Cardiac muscle cell (in vitro differentiated cells and primary cell): ENCODE data around the gene CADPS2. TPM values are rescaled to one million over a fixed set of nuclear protein-coding genes. Genes with fewer than 3 reads are reported as not detected.

Experiments used
- DNase-seq, 2 donors: peaks; one replicate each; pipeline versions ENCODE4 v3.0.0 to v3.0.0-alpha.2; 2010 to 2017; ENCODE audit warnings: low read depth in 1 of 2, low spot score in 1 of 2
- H3K27ac ChIP-seq: fragments of 200-600 bp; sonication (generic); 2 replicates; pipeline ENCODE4 v1.5.1; 2016
- H3K27me3 ChIP-seq: fragments of 200-600 bp; sonication (generic); 2 replicates; pipeline ENCODE4 v1.6.0; 2016; ENCODE audit warnings: control low read depth
- H3K36me3 ChIP-seq: fragments of 200-600 bp; sonication (generic); 2 replicates; pipeline ENCODE4 v1.5.1; 2016; ENCODE audit warnings: control low read depth
- H3K4me1 ChIP-seq: fragments of 200-600 bp; sonication (generic); 2 replicates; pipeline ENCODE4 v1.8.1; 2017; ENCODE audit warnings: low read depth, mild to moderate bottlenecking, mixed run types
- H3K4me3 ChIP-seq: fragments of 200-600 bp; sonication (generic); 2 replicates; pipeline ENCODE4 v1.5.1; 2016; ENCODE audit warnings: mild to moderate bottlenecking
- H3K9me3 ChIP-seq: fragments of 200-600 bp; sonication (generic); 2 replicates; pipeline ENCODE4 v1.5.1; 2017; ENCODE audit warnings: low read depth, mild to moderate bottlenecking, control low read depth
- CTCF ChIP-seq: IDR thresholded peaks from 2 replicates; pipeline ENCODE4 v1.5.1; 2012; ENCODE audit warnings: low read depth, mild to moderate bottlenecking, low read length
- polyA plus RNA-seq: library from polyadenylated mRNA; unstranded; fragments of >200 nt; fragmentation: Nextera tagmentation; extraction: Ambion mirVana; gene quantifications from 2 replicates; pipeline ENCODE4 v1.2.1, GENCODE V29; 2016
- total RNA-seq: library from RNA; depleted of rRNA; stranded (reverse); fragments of >200 nt; gene quantifications from 2 replicates; pipeline ENCODE4 v1.2.3, GENCODE V29; 2016

CADPS2 gene
- total and polyA plus RNA-seq, 2 experiments from 2014 or later, result 15.0 to 17.2 TPM

GRCh38 chr7:122457325-122457724, 428.9 kb downstream of the CADPS2 start:
- no peaks in the 10 kb centered on the region for H3K4me1 ChIP-seq
- no peaks in the 10 kb centered on the region for H3K9me3 ChIP-seq
- H3K27ac ChIP-seq, result no peak overlapping the region
- H3K4me3 ChIP-seq, result no peak overlapping the region
- H3K27me3 ChIP-seq, result no peaks in the 10 kb centered on the region
- DNase-seq, result no peak
- no peaks in the 10 kb centered on the region for H3K36me3 ChIP-seq
- no peak for TF ChIP-seq CTCF

- no peaks in the 10 kb centered on the region for H3K4me1 ChIP-seq
- H3K27ac ChIP-seq, result no peak overlapping the region
- no peaks in the 10 kb centered on the region for H3K27me3 ChIP-seq
- TF ChIP-seq CTCF, result no peak
- no peaks in the 10 kb centered on the region for H3K36me3 ChIP-seq
- no peak for DNase-seq
- no peaks in the 10 kb centered on the region for H3K9me3 ChIP-seq
- no peak overlapping the region for H3K4me3 ChIP-seq
Measured at GRCh38 chr7:122454776-122455507, 431.3 kb downstream of the CADPS2 start.

- DNase-seq, result no peak
- TF ChIP-seq CTCF, result no peak
- H3K4me1 ChIP-seq, result no peaks in the 10 kb centered on the region
- H3K4me3 ChIP-seq, result no peak overlapping the region
- no peaks in the 10 kb centered on the region for H3K36me3 ChIP-seq
- H3K9me3 ChIP-seq, result no peaks in the 10 kb centered on the region
- H3K27me3 ChIP-seq, result no peaks in the 10 kb centered on the region
- no peak overlapping the region for H3K27ac ChIP-seq
Measured at GRCh38 chr7:122453432-122453831, 432.8 kb downstream of the CADPS2 start.

- H3K27me3 ChIP-seq, result no peaks in the 10 kb centered on the region
- DNase-seq, result no peak
- no peaks in the 10 kb centered on the region for H3K36me3 ChIP-seq
- H3K4me3 ChIP-seq, result no peak overlapping the region
- no peaks in the 10 kb centered on the region for H3K4me1 ChIP-seq
- H3K9me3 ChIP-seq, result no peaks in the 10 kb centered on the region
- TF ChIP-seq CTCF, result no peak
- no peak overlapping the region for H3K27ac ChIP-seq
Measured at GRCh38 chr7:122448893-122449589, 437.2 kb downstream of the CADPS2 start.

- Histone ChIP-seq H3K4me3 (no peak overlapping the region), H3K36me3 (no peaks in the 10 kb centered on the region), H3K9me3 (no peaks in the 10 kb centered on the region), H3K4me1 (no peaks in the 10 kb centered on the region), H3K27ac (no peak overlapping the region), H3K27me3 (no peaks in the 10 kb centered on the region)
- DNase-seq, result no peak
- TF ChIP-seq CTCF, result no peak
Measured at GRCh38 chr7:122442929-122443328, 443.3 kb downstream of the CADPS2 start.
